Testis (tissue), 3 donors: Measurements from ENCODE around the gene FRY. TPM values are rescaled to one million over a fixed set of nuclear protein-coding genes. Genes with fewer than 3 reads are reported as not detected.
A peak's percentile ranks its signal among the peaks of the same experiment; 100 is the strongest.

ENCODE experiments used
- DNase-seq: peaks from one replicate; pipeline ENCODE4 v3.0.0-alpha.2; 2019
- H3K27ac ChIP-seq, 2 donors: fragments of 200-600 bp; sonication (generic); one replicate each; pipeline ENCODE4 v1.5.1; 2019
- H3K27me3 ChIP-seq: fragments of 200-600 bp; sonication (generic); one replicate; pipeline ENCODE4 v1.5.1; 2019
- H3K36me3 ChIP-seq: fragments of 200-600 bp; sonication (generic); one replicate; pipeline ENCODE4 v1.5.1; 2017; ENCODE audit warnings: low read depth; ENCODE audit errors: missing control alignments
- H3K4me1 ChIP-seq: fragments of 200-600 bp; sonication (generic); one replicate; pipeline ENCODE4 v1.5.1; 2019
- H3K4me3 ChIP-seq, 2 donors: fragments of 200-600 bp; sonication (generic); one replicate each; pipeline ENCODE4 v1.5.1; 2017 to 2019
- H3K9me3 ChIP-seq: fragments of 200-600 bp; sonication (generic); one replicate; pipeline ENCODE4 v1.5.1; 2017
- CTCF ChIP-seq, 3 experiments: fragments of 450-650 bp in 2 of 3; fragments of 200-600 bp in 1 of 3; sonication (generic) in 1 of 3; IDR thresholded peaks; one replicate each; pipeline ENCODE4 v1.5.1; 2016 to 2019; ENCODE audit warnings: antibody characterized with exemption in 3 of 3, mild to moderate bottlenecking in 2 of 3, moderate library complexity in 1 of 3
- POLR2A ChIP-seq: fragments of 450-650 bp; IDR thresholded peaks from one replicate; pipeline ENCODE4 v1.6.1; 2017; ENCODE audit warnings: antibody characterized with exemption, mild to moderate bottlenecking, moderate library complexity
- WGBS, 2 donors: methylation state at CpG; one replicate each; pipeline ENCODE4 v1.1.5; 2018; 5-methylcytosine and 5-hydroxymethylcytosine counted together
- intact Hi-C: fragments of 100-400 bp; cut with DNase I; formaldehyde crosslinking; loops from one replicate; pipeline ENCODE4 v1.15.1; 2023; ENCODE audit warnings: low total_unique reads
- polyA plus RNA-seq: library from polyadenylated mRNA; stranded (reverse); fragments of 350-450 nt; fragmentation: Illumina TruSeq; extraction: RNeasy Lipid Tissue Mini Kit (QIAGEN cat#74804); gene quantifications from one replicate; pipeline ENCODE4 v1.2.3, GENCODE V29; 2014; ENCODE audit warnings: low read depth, low replicate concordance; ENCODE audit not compliant: insufficient read depth
- total RNA-seq, 2 donors: library from RNA; depleted of rRNA; stranded (reverse); fragments of >200 nt; gene quantifications; one replicate each; pipeline ENCODE4 v1.2.3, GENCODE V29; 2016

FRY gene
- total and polyA plus RNA-seq, 3 donors from 2014 or later = 24.8 to 26.6 (median 25.9) TPM

DNA sequence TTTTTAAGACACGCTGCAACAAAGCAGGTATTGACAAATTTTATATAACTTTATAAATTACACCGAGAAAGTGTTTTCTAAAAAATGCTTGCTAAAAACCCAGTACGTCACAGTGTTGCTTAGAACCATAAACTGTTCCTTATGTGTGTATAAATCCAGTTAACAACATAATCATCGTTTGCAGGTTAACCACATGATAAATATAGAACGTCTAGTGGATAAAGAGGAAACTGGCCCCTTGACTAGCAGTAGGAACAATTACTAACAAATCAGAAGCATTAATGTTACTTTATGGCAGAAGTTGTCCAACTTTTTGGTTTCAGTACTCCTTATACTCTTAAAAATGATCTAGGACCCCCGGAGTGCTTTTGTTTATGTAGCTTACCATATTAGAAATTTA is 284.9 kb downstream of the FRY start:
- H3K4me1 ChIP-seq = peaks cover 3% of the 10 kb centered on the region
- 53 to 61% methylated on average over 6 of the region's 6 CpGs for WGBS, 2 donors
- H3K27me3 ChIP-seq = no peaks in the 10 kb centered on the region
- TF ChIP-seq CTCF (IDR thresholded peaks at IDR 0.05) (no peak), POLR2A (no peak)
- H3K4me3 ChIP-seq = peak overlapping the region in 1 of 2 donors; percentile 68
- no peaks in the 10 kb centered on the region for H3K36me3 ChIP-seq
- DNase-seq = no peak
- H3K9me3 ChIP-seq = no peaks in the 10 kb centered on the region
- H3K27ac ChIP-seq = peak overlapping the region in 1 of 2 donors; percentile 82
- intact Hi-C loops = no loop called here

DNA sequence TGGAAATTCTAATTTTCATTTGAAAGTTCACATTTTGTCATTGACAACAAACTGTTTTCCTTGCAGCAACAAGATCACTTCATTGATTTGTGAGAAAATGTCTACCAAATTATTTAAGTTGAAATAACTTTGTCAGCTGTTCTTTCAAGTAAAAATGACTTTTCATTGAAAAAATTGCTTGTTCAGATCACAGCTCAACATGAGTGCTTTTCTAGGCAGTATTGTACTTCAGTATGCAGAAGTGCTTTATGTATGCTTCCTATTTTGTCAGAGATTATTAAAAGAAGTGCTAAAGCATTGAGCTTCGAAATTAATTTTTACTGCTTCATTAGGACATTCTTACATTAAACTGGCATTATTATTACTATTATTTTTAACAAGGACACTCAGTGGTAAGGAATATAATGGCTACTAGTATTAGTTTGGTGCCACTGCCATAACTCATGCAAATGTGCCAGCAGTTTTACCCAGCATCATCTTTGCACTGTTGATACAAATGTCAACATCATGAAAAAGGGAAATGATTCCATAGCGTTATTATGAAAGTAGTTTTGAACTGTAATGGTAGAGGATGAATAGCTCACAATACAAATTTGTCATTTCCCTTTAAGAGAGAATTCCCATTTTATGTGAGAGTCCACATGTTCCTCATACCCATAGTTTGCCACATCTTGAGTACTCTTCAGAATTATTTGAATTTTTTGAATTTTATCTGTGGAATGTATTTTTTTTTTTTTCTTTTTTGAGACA is 286.3 kb downstream of the FRY start:
- Histone ChIP-seq H3K36me3 (no peaks in the 10 kb centered on the region), H3K9me3 (no peaks in the 10 kb centered on the region), H3K4me1 (peaks cover 3% of the 10 kb centered on the region), H3K4me3 (no peak overlapping the region), H3K27me3 (no peaks in the 10 kb centered on the region), H3K27ac (no peak overlapping the region)
- TF ChIP-seq CTCF (IDR thresholded peaks at IDR 0.05) (no peak), POLR2A (no peak)
- intact Hi-C loops = no loop called here
- DNase-seq = no peak
- WGBS, 2 donors = 88 to 89% methylated on average over 2 of the region's 2 CpGs

DNA sequence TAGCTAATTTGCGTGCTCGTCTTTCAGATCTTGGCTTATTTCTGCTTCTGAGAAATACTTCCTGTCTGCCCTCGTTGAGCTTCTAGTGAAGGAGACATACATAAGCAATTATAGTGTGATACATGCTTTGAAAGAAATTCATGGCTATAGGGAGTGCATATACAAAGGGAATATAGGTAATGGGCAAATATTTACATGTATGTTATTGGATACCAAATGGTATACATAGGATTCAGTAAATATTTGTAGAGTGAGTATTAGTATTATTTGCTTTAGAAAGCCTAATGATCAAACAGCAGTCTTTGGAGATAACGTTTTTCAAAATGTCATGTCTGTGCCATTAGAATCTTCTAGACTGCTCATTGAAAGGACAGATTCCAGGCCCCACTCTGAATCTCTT is 289.0 kb downstream of the FRY start:
- intact Hi-C loops = no loop called here
- WGBS, 2 donors = 86 to 93% methylated on average over 4 of the region's 4 CpGs
- Histone ChIP-seq H3K9me3 (no peaks in the 10 kb centered on the region), H3K27me3 (no peaks in the 10 kb centered on the region), H3K27ac (no peak overlapping the region), H3K36me3 (no peaks in the 10 kb centered on the region), H3K4me1 (peaks cover 3% of the 10 kb centered on the region), H3K4me3 (no peak overlapping the region)
- DNase-seq = no peak
- TF ChIP-seq POLR2A (no peak), CTCF (IDR thresholded peaks at IDR 0.05) (no peak)

DNA sequence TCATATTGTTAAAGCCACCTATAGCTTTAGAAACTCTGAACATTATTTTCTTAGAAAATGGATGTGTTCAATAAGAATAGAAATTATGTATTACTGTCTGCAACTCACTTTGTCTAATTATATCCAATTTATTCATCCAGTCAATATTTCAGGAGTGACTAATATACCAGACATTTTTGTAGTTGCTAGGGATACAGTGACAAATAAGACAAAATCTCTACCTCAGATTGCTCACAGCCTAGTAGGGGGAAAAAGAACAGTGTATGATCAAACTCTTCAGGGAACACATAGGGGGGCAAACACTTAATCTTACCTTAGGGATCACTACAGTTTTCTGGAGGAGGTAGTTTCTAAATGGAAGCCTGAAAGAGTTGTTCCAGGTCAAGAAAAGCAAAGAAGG is 292.3 kb downstream of the FRY start:
- no peak overlapping the region for H3K27ac ChIP-seq
- no peak for DNase-seq
- no peak overlapping the region for H3K4me3 ChIP-seq
- H3K9me3 ChIP-seq = no peaks in the 10 kb centered on the region
- no peaks in the 10 kb centered on the region for H3K36me3 ChIP-seq
- H3K27me3 ChIP-seq = no peaks in the 10 kb centered on the region
- intact Hi-C loops = no loop called here
- TF ChIP-seq POLR2A (no peak), CTCF (IDR thresholded peaks at IDR 0.05) (no peak)
- no peaks in the 10 kb centered on the region for H3K4me1 ChIP-seq

- H3K36me3 ChIP-seq = no peaks in the 10 kb centered on the region
- intact Hi-C loops = no loop called here
- no peaks in the 10 kb centered on the region for H3K9me3 ChIP-seq
- H3K27ac ChIP-seq = no peak overlapping the region
- TF ChIP-seq CTCF (IDR thresholded peaks at IDR 0.05) = no peak
- no peak for TF ChIP-seq POLR2A
- no peaks in the 10 kb centered on the region for H3K4me1 ChIP-seq
- no peaks in the 10 kb centered on the region for H3K27me3 ChIP-seq
- DNase-seq = no peak
- 98% methylated on average over 2 of the region's 2 CpGs for WGBS, 2 donors
- no peak overlapping the region for H3K4me3 ChIP-seq
Observed at GRCh38 chr13:32330441-32330840, 298.9 kb downstream of the FRY start.
